Heart right ventricle (tissue), 16 donors: ENCODE data around the gene LRRC59. TPM values are rescaled to one million over a fixed set of nuclear protein-coding genes. Genes with fewer than 3 reads are reported as not detected.
A peak's percentile ranks its signal among the peaks of the same experiment; 100 is the strongest.

Experiments used
- ATAC-seq, 8 donors: fragments of 200-7000 bp; cut with Tn5 transposase; one replicate each; pipeline ENCODE4 v1.9.1; 2020; ENCODE audit warnings: mild to moderate bottlenecking in 8 of 8, moderate library complexity in 8 of 8, moderate number of reproducible peaks in 1 of 8
- DNase-seq, 2 donors: peaks; one replicate each; pipeline ENCODE4 v3.0.0-alpha.2; 2020
- H3K27ac ChIP-seq, 10 donors: fragments of 200-600 bp; sonication (generic) in 2 of 10; one replicate each; pipeline versions ENCODE4 v1.5.0 to v1.8.0; 2020 to 2022; ENCODE audit warnings: mild to moderate bottlenecking in 3 of 10
- H3K27me3 ChIP-seq, 7 donors: fragments of 200-600 bp; one replicate each; pipeline ENCODE4 v1.8.0; 2021 to 2022; ENCODE audit warnings: mild to moderate bottlenecking in 2 of 7
- H3K36me3 ChIP-seq, 9 donors: fragments of 200-600 bp; sonication (generic) in 1 of 9; one replicate each; pipeline versions ENCODE4 v1.5.0 to v1.8.0; 2020 to 2022; ENCODE audit warnings: mild to moderate bottlenecking in 2 of 9
- H3K4me1 ChIP-seq, 9 donors: fragments of 200-600 bp; sonication (generic) in 1 of 9; one replicate each; pipeline versions ENCODE4 v1.5.0 to v1.8.0; 2020 to 2022; ENCODE audit warnings: mild to moderate bottlenecking in 4 of 9
- H3K4me3 ChIP-seq, 10 donors: fragments of 200-600 bp; sonication (generic) in 2 of 10; one replicate each; pipeline versions ENCODE4 v1.5.0 to v1.8.0; 2020 to 2022; ENCODE audit warnings: mild to moderate bottlenecking in 7 of 10, moderate library complexity in 2 of 10
- H3K9me3 ChIP-seq, 11 donors: fragments of 200-600 bp in 10 of 11; sonication (generic) in 2 of 11; one replicate each; pipeline versions ENCODE4 v1.5.0 to v1.8.0; 2013 to 2022; ENCODE audit warnings: mild to moderate bottlenecking in 2 of 11, control low read depth in 1 of 11, moderate library complexity in 1 of 11
- CTCF ChIP-seq, 9 donors: fragments of 200-600 bp; sonication (generic) in 2 of 9; IDR thresholded peaks; one replicate each; pipeline versions ENCODE4 v1.5.0 to v1.8.0; 2021 to 2022; ENCODE audit warnings: antibody characterized with exemption in 9 of 9, mild to moderate bottlenecking in 5 of 9, moderate library complexity in 1 of 9
- WGBS, 2 donors: extraction: QIAGEN DNeasy Blood & Tissue Kit; methylation state at CpG; one replicate each; pipeline ENCODE4 v1.1.7; 2013; ENCODE audit warnings: inconsistent platforms in 1 of 2; 5-methylcytosine and 5-hydroxymethylcytosine counted together
- intact Hi-C, 10 donors: fragments of 100-400 bp; cut with DNase I; formaldehyde crosslinking; loops; one replicate each; pipeline versions ENCODE4 v1.11.1 to v1.14.2; 2022
- polyA plus RNA-seq, 2 donors: library from polyadenylated mRNA; stranded (reverse); fragments of 200-250 nt; gene quantifications; one replicate each; pipeline ENCODE4 v1.2.3, GENCODE V29; 2013
- total RNA-seq, 10 donors: library from RNA; stranded (reverse); fragmentation: NEBNext Ultra II Directional in 3 of 10; extraction: Animal tissue kit (Norgen Biotek cat#: 25700) in 3 of 10; gene quantifications; one replicate each; pipeline versions ENCODE4 v1.2.1 to v1.2.4, GENCODE V29; 2021 to 2023
- donor health status: Arrhythmogenic right ventricular cardiomyopathy.
- donor health status: ischemic (EF 13 %, LVEDD 7.1; RV severe dilation, severe dysfunction).
- donor health status: healthy with polysubstance abuse.
- donor health status: DM: no; HTN: yes; CAD: no.
- donor health status: DM: no; HTN: no; CAD: no.
- donor health status: ischemic (EF 25% LVEDD 6.9; RV normal size, moderate dysfunction).
- donor health status: ischemic (EF 25% LVEDD 5.7; RV mildly dilated, moderate dysfunction).
- donor health status: healthy.
- donor health status: DM: yes; HTN: yes; CAD: no.
- donor health status: Ischemic cardiomyopathy.
- donor health status: ischemic (EF 35%, LVEDD 5.7; RV mildly dilated, moderate dysfunction).
- donor health status: nonischemic (EF 11% LVEDD 7.7; RV severe dilation, severe dysfunction).
- donor health status: DM: yes; HTN: yes; CAD: no.
- donor health status: PGD.
- donor health status: ischemic (EF 29% LVEDD 5.4; RV normal size, mild dysfunction).
- donor health status: nonischemic (EF 23%, LVEDD 6.1; RV moderate dilation, normal function).

LRRC59 gene
- total and polyA plus RNA-seq, 12 donors = 11.4 to 83.1 (median 24.7) TPM

DNA sequence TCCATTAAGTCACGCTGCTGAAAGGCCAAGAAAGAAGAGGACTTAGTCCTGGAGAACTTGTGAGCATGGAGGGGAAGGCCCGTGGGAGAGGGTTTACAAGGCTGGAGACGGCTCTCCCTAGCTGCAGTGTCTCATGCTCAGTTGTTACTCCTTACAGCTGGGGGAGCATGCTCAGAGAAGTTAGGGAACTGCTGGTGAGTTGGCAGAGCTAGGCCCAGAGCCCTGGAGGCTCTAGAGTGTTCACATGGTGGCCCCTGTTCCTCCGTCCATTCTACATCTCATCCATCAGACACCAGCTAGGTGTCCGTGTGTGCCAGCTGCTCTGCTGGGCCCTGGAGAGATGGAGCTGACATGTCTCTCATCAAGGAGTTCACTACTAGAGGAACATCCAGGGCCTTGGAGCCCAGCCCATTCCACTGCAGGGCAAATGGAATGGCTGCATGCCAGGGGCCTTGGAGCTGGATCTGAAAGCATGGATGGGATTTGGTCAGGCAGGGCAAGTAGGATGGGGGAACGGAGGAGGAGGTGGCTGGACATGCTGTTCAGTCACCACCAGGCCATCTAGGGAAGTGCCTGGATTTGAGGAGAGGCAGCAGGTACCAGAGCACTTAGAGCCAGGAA, 45.1 kb downstream of the LRRC59 start:
- Histone ChIP-seq H3K36me3 (peaks cover 0 to 49% (median 30%) of the 10 kb centered on the region in 9 donors), H3K27me3 (no peaks in the 10 kb centered on the region), H3K4me3 (no peak overlapping the region), H3K9me3 (no peaks in the 10 kb centered on the region), H3K27ac (no peak overlapping the region), H3K4me1 (peaks cover 4 to 33% (median 19%) of the 10 kb centered on the region in 9 donors)
- intact Hi-C loops = loop anchor here in 1 of 10 donors (10.0 kb wide), 1 partner anchor 63 kb away; no protein-coding TSS in a partner anchor
- peak in 1 of 2 donors; percentile 39 for DNase-seq
- 60 to 67% methylated on average over 6 of the region's 6 CpGs for WGBS, 2 donors
- peak in 5 of 8 donors; percentile 2 to 27 (median 10) for ATAC-seq
- TF ChIP-seq CTCF (IDR thresholded peaks at IDR 0.05) = no peak

DNA sequence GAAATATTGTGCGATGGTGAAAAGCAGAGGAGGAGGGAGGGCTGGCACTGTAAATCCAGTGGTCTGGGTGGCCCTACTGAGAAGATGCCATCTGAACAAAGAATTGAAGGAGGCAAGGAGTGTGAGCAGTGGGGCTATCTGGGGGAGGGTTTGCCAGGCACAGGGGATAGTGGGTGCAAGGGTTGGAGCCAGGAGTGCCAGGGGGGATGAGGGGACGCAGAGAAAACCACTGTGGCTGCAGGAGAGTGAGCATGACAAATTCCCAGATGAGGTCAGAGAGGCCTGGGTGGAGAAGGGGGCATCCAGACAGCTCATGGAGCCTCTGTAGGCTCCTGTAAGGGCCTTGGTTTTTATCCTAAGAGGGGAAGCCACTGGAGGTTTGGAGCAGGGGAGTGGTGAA, 46.6 kb downstream of the LRRC59 start:
- Histone ChIP-seq H3K36me3 (peaks cover 0 to 34% (median 16%) of the 10 kb centered on the region in 9 donors), H3K27ac (no peak overlapping the region), H3K4me1 (peaks cover 6 to 38% (median 24%) of the 10 kb centered on the region in 9 donors), H3K27me3 (no peaks in the 10 kb centered on the region), H3K9me3 (no peaks in the 10 kb centered on the region), H3K4me3 (no peak overlapping the region)
- DNase-seq = no peak
- intact Hi-C loops = loop anchor here in 1 of 10 donors (10.0 kb wide), 1 partner anchor 64 kb away; no protein-coding TSS in a partner anchor
- 93 to 95% methylated on average over 2 of the region's 2 CpGs for WGBS, 2 donors
- no peak for ATAC-seq
- no peak for TF ChIP-seq CTCF (IDR thresholded peaks at IDR 0.05)

DNA sequence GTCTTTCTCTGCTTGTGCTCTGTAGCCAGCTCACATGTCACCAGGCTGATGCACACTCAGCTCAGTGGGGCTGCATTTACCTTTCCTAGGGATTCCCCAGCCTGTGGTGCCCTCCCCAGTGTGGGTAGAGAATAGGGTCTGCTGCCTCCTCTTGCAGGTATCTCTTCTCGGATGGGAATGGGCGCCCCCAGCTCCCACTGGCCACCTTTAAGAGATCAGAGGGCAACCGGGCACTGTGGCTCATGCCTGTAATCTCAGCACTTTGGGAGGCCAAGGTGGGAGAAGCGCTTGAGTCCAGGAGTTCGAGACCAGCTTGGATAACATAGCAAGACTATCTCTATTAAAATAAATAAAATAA, 48.1 kb downstream of the LRRC59 start:
- H3K4me1 ChIP-seq = peaks cover 6 to 46% (median 33%) of the 10 kb centered on the region in 9 donors
- H3K27ac ChIP-seq = no peak overlapping the region
- no peak for TF ChIP-seq CTCF (IDR thresholded peaks at IDR 0.05)
- intact Hi-C loops = no loop called here
- DNase-seq (no peak), ATAC-seq (no peak)
- H3K9me3 ChIP-seq = no peaks in the 10 kb centered on the region
- WGBS, 2 donors = 92 to 97% methylated on average over 5 of the region's 5 CpGs
- H3K27me3 ChIP-seq = no peaks in the 10 kb centered on the region
- H3K36me3 ChIP-seq = peaks cover 0 to 19% (median 3%) of the 10 kb centered on the region in 9 donors
- no peak overlapping the region for H3K4me3 ChIP-seq

DNA sequence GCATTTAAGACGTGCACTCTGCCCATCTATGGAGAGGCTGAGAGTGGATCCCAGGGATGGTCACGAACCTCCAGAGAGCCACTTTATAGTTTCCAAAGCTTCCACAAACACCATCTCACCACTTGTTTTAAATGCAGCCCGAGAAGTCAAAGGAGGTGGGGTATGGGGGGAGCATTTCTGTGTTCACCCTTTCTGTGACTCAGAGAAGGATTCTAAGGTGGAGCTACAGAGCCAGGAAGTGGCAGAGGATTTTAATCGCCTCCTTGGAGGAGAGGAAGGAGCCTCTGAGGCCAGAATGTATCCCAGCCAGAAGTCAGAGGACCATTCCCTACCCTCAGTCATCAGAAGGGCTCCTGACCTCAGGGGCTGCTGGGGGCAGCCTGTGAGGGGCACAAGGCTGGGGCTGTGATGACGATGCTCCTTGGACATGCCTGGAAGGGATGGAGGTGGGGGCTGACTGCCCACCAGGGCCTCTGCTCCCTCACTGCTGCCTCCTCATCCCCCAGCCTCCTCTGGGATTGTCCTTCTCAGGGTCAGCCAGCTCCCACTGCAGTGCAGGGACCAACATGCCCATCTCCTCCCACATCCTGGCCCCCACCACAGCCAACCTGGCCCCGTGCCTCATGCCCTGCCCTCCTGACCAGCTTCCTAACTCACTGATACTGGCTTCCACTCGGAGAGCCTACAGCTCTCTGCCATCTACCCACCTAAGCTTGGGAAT, 48.6 kb downstream of the LRRC59 start:
- no peak for ATAC-seq
- no peak for DNase-seq
- H3K4me3 ChIP-seq = no peak overlapping the region
- 68 to 71% methylated on average over 7 of the region's 7 CpGs for WGBS, 2 donors
- H3K9me3 ChIP-seq = no peaks in the 10 kb centered on the region
- H3K4me1 ChIP-seq = peaks cover 6 to 46% (median 33%) of the 10 kb centered on the region in 9 donors
- H3K36me3 ChIP-seq = peaks cover 0 to 14% (median 0%) of the 10 kb centered on the region in 9 donors
- intact Hi-C loops = no loop called here
- H3K27me3 ChIP-seq = no peaks in the 10 kb centered on the region
- no peak for TF ChIP-seq CTCF (IDR thresholded peaks at IDR 0.05)
- no peak overlapping the region for H3K27ac ChIP-seq
